Osteocyte (in vitro differentiated cells): Measurements from ENCODE around the gene TRIML2. TPM values are rescaled to one million over a fixed set of nuclear protein-coding genes. Genes with fewer than 3 reads are reported as not detected.
A peak's percentile ranks its signal among the peaks of the same experiment; 100 is the strongest.

Source experiments
- DNase-seq: peaks from one replicate; pipeline ENCODE4 v3.0.0; 2021; ENCODE audit warnings: mixed read lengths; ENCODE audit not compliant: unreplicated experiment; ENCODE audit errors: extremely low spot score
- H3K27ac Mint-ChIP-seq: one replicate; pipeline ENCODE4 v1.8.0; 2021; ENCODE audit warnings: mild to moderate bottlenecking, mixed read lengths; ENCODE audit not compliant: unreplicated experiment
- H3K27me3 Mint-ChIP-seq: one replicate; pipeline ENCODE4 v1.8.0; 2021; ENCODE audit warnings: mixed read lengths; ENCODE audit not compliant: unreplicated experiment
- H3K36me3 Mint-ChIP-seq: one replicate; pipeline ENCODE4 v1.8.0; 2021; ENCODE audit warnings: mixed read lengths; ENCODE audit not compliant: unreplicated experiment
- H3K4me1 Mint-ChIP-seq: one replicate; pipeline ENCODE4 v1.8.0; 2021; ENCODE audit warnings: mixed read lengths; ENCODE audit not compliant: unreplicated experiment
- H3K4me3 Mint-ChIP-seq: one replicate; pipeline ENCODE4 v1.8.0; 2021; ENCODE audit warnings: mild to moderate bottlenecking, moderate library complexity, mixed read lengths; ENCODE audit not compliant: unreplicated experiment
- H3K9me3 Mint-ChIP-seq: one replicate; pipeline ENCODE4 v1.8.0; 2021; ENCODE audit warnings: mixed read lengths; ENCODE audit not compliant: unreplicated experiment
- total RNA-seq: library from RNA; stranded (reverse); gene quantifications from 2 replicates; pipeline ENCODE4 v1.2.1, GENCODE V29; 2021
- TF ChIP-seq, protein P1 (sequence below): fragments of 200-600 bp; sonication (generic); IDR thresholded peaks from 2 replicates; pipeline ENCODE4 v1.5.0; 2021; ENCODE audit warnings: antibody characterized with exemption, mild to moderate bottlenecking, moderate library complexity

Gene TRIML2
- total RNA-seq, 1 donor from 2014 or later, result not detected

- no peaks in the 10 kb centered on the region for H3K36me3 Mint-ChIP-seq
- H3K27me3 Mint-ChIP-seq, result no peaks in the 10 kb centered on the region
- H3K27ac Mint-ChIP-seq, result no peak overlapping the region
- DNase-seq, result peak; percentile 62
- H3K9me3 Mint-ChIP-seq, result no peaks in the 10 kb centered on the region
- TF ChIP-seq, protein P1, sequence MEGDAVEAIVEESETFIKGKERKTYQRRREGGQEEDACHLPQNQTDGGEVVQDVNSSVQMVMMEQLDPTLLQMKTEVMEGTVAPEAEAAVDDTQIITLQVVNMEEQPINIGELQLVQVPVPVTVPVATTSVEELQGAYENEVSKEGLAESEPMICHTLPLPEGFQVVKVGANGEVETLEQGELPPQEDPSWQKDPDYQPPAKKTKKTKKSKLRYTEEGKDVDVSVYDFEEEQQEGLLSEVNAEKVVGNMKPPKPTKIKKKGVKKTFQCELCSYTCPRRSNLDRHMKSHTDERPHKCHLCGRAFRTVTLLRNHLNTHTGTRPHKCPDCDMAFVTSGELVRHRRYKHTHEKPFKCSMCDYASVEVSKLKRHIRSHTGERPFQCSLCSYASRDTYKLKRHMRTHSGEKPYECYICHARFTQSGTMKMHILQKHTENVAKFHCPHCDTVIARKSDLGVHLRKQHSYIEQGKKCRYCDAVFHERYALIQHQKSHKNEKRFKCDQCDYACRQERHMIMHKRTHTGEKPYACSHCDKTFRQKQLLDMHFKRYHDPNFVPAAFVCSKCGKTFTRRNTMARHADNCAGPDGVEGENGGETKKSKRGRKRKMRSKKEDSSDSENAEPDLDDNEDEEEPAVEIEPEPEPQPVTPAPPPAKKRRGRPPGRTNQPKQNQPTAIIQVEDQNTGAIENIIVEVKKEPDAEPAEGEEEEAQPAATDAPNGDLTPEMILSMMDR, result no peak
- H3K4me1 Mint-ChIP-seq, result no peaks in the 10 kb centered on the region
- H3K4me3 Mint-ChIP-seq, result no peak overlapping the region
Measured at GRCh38 chr4:188043154-188043553, 66.2 kb downstream of the TRIML2 start.

DNA sequence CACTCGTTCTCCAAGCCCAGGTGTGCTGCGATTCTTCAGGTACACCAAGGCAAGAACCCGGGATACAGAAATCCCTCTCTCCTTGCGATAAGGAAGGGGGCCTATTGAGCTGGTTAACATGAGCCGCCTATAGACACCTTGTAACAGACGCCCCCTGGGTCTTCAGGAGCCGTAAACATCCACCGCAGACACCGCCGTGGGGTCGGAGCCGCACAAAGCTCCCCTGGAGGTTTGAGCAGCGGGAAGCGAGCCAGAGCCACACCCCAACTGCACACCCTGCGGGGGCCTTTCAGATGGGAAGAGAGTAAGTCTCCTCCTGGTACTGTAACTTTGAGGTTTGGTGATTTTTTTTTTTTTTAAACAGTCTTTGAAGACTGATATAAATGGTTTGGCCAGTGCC, 67.2 kb downstream of the TRIML2 start:
- no peaks in the 10 kb centered on the region for H3K9me3 Mint-ChIP-seq
- no peaks in the 10 kb centered on the region for H3K36me3 Mint-ChIP-seq
- no peak overlapping the region for H3K4me3 Mint-ChIP-seq
- H3K27ac Mint-ChIP-seq, result no peak overlapping the region
- no peaks in the 10 kb centered on the region for H3K4me1 Mint-ChIP-seq
- DNase-seq, result no peak
- no peaks in the 10 kb centered on the region for H3K27me3 Mint-ChIP-seq
- TF ChIP-seq, protein P1, result no peak

DNA sequence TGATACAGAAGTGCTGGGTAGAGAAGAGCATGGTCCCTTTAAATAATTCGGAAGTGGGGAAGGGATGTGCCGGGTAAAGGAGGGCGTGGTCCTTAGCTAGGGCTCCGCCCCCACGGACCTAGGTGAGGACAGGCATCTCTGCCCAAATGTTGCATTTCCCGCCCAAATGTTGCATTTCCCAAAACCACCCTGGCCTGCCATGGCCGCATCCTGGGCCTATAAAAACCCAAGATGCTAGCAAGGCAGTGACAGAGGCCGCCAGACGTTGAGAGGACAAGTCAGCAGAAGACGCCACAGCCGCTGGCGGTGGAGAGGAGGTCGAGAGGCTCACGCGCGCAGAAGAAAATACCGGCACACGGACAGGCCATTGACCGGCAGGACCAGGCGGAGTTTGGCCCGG, 67.7 kb downstream of the TRIML2 start:
- TF ChIP-seq, protein P1, result no peak
- no peaks in the 10 kb centered on the region for H3K4me1 Mint-ChIP-seq
- no peak overlapping the region for H3K4me3 Mint-ChIP-seq
- no peaks in the 10 kb centered on the region for H3K27me3 Mint-ChIP-seq
- H3K27ac Mint-ChIP-seq, result no peak overlapping the region
- no peaks in the 10 kb centered on the region for H3K9me3 Mint-ChIP-seq
- no peak for DNase-seq
- no peaks in the 10 kb centered on the region for H3K36me3 Mint-ChIP-seq

Other genes with a start within 250 kb of the TRIML2 start
- not detected in 2 replicates for gene ZFP42, start 113.8 kb downstream of the TRIML2 start, total RNA-seq
- gene TRIML1, start 29.8 kb upstream of the TRIML2 start, total RNA-seq, result not detected in 2 replicates